Keratinocyte (primary cell): Measurements from ENCODE around the gene APBB1IP.

Experiments used
- EZH2 ChIP-seq: IDR thresholded peaks from one replicate; pipeline ENCODE4 v1.6.1; 2012; ENCODE audit warnings: inconsistent platforms, mild to moderate bottlenecking, low read length, moderate library complexity
- TF ChIP-seq, protein P1 (sequence below), 3 experiments: IDR thresholded peaks in 1 of 3; conservative IDR thresholded peaks in 1 of 3; optimal IDR thresholded peaks in 1 of 3; 2 replicates in 2 of 3; 3 replicates in 1 of 3; pipeline versions ENCODE3 to v1.5.1; 2011; ENCODE audit warnings: low read length in 3 of 3, mild to moderate bottlenecking in 3 of 3, moderate library complexity in 2 of 3, control low read depth in 1 of 3, inconsistent platforms in 1 of 3; ENCODE audit not compliant: insufficient read depth in 2 of 3; ENCODE audit errors: extremely low read depth in 1 of 3

DNA sequence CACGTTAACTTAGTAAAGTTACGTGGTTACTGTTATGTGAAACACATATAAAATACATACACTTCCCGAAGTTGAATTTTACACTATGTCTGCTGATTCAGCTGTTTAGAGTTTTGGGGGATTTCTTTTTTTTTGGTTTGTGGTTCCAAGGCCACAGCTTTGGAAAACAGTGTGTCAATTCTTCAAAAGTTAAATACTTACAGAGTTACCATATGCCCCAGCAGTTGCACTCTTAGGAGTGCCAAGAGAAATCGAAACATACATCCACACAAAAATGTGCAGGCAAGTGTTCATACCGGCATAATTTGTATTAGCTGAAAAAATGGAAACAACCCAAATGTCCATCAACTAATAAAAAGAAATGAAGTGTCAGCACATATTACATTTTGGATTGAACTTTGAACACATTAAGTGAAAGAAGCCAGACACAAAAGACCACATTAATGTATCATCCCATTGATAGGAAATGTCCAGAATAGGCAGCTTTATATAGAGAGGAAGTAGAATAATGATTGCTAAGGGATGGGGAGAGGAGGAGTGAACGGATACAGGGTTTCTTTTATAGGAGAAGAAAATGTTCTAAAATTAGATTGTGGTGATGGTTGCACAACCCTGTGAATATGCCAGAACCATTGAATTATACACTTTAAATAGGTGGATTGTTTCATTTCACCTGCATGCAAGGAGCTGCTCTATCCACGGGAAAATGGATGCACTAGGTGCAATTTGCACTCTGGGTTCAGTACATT is 17.6 kb downstream of the APBB1IP start:
- TF ChIP-seq, protein P1, sequence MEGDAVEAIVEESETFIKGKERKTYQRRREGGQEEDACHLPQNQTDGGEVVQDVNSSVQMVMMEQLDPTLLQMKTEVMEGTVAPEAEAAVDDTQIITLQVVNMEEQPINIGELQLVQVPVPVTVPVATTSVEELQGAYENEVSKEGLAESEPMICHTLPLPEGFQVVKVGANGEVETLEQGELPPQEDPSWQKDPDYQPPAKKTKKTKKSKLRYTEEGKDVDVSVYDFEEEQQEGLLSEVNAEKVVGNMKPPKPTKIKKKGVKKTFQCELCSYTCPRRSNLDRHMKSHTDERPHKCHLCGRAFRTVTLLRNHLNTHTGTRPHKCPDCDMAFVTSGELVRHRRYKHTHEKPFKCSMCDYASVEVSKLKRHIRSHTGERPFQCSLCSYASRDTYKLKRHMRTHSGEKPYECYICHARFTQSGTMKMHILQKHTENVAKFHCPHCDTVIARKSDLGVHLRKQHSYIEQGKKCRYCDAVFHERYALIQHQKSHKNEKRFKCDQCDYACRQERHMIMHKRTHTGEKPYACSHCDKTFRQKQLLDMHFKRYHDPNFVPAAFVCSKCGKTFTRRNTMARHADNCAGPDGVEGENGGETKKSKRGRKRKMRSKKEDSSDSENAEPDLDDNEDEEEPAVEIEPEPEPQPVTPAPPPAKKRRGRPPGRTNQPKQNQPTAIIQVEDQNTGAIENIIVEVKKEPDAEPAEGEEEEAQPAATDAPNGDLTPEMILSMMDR (optimal IDR thresholded peaks at IDR 0.05 in 1 of 3, IDR thresholded peaks at IDR 0.05 in 1 of 3, conservative IDR thresholded peaks at IDR 0.05 in 1 of 3; ENCODE audit: extremely low read depth in 1 of 3, insufficient read depth in 2 of 3, low read length in 3 of 3): no peak
- TF ChIP-seq EZH2: no peak
